NCI-H526 (cell line): ENCODE data around the gene FHIT.

ENCODE experiments used
- DNase-seq, 2 experiments: peaks; one replicate each; lab custom pipeline; 2025; lab: John Stamatoyannopoulos, UW

Gene FHIT

GRCh38 chr3:60047426-60048200 lies 1203.6 kb downstream of the FHIT start:
- DNase-seq = no peak

GRCh38 chr3:60046210-60046609 lies 1205.0 kb downstream of the FHIT start:
- DNase-seq = peak in 1 of 2 experiments; percentile 2

- no peak for DNase-seq
Measured at GRCh38 chr3:60045686-60046085, 1205.6 kb downstream of the FHIT start.

DNA sequence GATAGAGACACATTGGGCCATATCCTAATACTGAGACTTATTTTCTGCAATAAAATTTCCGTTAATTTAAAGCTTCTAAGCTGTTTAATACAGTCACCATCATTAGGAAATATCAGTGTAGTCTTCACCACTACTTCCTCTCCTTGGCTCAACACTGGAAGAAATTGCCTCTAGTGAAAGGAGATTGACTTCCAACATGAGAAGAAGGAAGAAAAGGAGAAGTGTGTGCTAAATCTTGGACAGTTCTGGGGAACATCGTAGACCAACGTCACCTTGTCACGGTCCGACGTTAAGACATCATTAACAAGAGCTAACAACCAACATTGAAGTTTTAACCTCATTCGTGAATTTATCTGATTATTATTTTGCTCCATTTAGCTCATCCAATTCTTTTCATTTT lies 1214.4 kb downstream of the FHIT start:
- DNase-seq = no peak

- DNase-seq = no peak
Measured at GRCh38 chr3:60033901-60034453, 1217.3 kb downstream of the FHIT start.

DNA sequence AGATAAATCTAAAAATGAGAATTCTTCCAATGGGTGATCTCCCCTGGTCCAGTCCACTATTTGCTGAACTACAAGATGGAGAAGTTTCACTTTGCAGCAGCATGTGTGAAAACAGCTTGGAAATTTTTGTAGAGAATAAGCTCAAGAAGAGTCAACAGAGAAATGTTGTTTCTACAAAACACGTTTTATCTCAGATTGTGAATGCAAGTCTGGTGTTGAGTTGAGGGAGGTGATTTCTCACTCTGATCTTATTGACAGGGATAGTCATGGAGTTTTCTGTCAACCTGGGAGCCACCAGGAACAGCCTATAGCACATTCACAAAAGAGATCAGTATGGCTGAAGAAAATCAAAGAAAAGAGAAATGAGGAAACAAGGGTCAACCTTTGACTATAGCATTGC lies 1220.3 kb downstream of the FHIT start:
- DNase-seq = no peak

DNA sequence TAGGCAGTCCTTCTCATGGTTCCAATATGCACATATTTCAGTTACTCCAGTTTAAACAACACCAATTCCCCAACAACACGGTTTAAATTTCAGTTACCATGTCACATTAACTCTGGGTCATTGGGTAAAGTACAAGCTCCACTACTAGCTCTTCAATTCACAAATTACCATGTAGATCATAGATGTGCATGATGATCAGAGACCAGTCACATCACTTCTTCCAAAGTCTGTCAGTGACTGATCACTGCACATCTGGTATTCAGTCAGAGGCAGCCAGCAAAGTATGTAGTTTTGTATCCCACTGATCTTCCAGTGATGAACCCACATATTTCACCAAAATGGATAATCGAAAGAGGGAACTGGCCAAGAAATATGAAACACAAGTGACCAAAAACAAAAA lies 1223.0 kb downstream of the FHIT start:
- DNase-seq = no peak

DNA sequence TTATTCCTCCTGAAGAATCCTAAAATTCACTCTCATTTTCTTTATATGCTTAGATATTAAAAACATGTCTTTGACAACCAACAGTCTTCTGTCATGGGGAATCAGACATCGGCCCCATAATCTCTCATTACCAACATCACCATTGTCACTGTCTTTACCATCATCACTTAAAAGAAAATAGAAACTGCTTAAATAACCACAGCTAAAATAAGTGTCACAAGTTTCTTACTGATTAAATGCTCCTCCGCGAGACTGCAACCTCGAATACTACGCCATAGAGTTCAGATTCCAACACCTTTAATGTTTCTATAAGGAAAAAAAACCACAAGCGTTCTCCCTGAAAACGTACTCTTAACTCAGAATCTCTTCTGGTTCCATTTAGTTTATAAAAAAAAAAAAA lies 1223.9 kb downstream of the FHIT start:
- DNase-seq = no peak

DNA sequence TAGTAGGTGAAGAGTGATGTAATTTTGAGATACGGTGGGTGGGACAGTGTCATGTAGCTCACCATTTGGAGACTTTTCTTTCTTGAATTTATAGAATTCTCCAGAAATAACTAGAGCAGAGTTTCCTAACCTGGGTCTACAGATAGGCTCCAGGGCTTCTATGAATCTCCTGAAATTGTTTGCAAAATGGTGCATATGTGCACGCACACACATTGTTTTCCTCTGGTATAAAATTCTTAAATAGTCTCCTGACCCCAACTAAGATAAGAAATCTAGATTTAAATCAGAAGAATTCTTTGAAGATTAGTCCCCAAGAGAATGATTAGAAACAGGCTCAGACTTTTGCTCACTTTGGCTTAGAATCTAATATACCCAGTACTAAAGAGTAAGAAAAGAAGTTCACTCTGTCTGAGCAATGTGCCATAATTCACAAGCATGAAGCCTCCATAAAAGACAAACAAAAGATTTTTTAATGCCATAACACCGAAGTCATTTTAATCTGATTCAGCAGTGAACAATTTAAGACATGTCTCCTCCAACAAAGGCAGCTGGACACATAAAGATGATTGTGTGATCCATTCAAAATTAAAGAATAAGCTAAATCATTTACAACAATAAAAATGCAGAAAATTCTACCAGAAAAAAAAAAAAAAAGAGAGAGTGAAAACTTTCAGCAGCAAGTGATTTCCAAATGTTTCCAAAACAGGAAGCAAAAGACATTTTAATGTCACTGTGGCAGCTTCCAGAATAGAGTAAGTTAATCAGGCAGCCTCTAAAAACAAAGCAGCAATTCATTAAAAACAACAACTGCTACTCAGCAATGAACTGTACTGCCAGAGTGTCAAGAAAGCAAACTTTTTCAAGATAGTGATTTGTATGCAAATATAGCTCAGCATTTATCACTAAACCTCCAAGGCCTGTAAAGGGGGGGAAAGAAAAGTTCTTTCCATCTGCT lies 1225.9 kb downstream of the FHIT start:
- DNase-seq = no peak

- DNase-seq = no peak
Measured at GRCh38 chr3:60024400-60024799, 1226.9 kb downstream of the FHIT start.

DNA sequence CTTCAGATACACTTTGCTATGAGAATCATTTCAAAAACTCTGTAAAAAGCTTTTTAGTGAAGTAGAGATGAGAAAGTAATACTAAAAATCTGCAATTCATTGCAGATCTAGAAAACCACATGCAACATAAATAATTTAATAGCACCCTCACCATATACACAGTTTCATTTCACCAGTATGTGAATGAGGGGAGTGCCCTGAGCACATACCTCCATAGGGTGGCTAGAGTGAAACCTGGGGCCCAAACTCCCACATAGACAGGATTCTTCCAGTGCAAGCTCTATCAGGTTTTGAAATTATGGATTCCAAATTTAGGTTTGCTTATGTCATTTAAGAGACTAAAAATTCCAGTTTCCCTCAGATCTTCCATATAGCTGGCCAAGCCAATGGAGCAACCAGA lies 1228.1 kb downstream of the FHIT start:
- DNase-seq = no peak

- no peak for DNase-seq
Measured at GRCh38 chr3:60017631-60018030, 1233.6 kb downstream of the FHIT start.

GRCh38 chr3:60015032-60015705 lies 1236.1 kb downstream of the FHIT start:
- DNase-seq = no peak

DNA sequence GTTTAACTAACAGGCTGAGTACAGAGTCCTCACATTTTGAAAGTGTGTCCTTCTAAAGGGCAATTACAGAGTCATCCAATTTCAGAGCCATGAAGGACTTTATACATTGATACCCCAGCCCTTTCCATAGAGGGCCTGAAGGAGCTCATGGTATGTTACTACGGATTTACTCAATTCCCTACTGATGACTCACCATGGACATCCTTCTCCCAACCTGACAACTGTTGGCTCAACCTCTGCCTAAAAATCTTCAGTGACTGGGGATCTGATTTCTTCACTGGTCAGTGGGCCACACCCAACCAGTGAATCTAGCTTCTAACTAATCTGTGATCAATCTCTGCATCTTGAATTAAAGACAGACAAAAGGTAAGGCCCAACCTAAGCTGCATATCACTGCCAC lies 1238.0 kb downstream of the FHIT start:
- no peak for DNase-seq

DNA sequence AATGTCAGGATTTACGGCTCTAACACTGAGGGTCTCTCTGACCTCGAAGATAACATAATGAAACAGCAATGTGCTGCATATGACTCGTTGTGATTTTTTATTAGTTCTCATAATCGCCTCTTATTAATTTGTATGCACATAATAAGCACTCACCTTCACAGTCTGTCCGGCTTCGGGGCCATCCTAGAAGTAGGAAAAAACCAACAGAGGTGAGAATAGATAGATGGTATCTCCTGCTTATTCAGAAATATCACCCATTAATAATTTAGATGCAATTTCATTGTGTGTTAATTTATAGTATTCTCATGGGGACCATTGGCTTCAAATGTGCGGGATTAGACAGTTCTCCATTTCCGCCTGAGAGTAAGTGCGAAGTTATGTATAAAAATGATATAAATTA lies 1240.0 kb downstream of the FHIT start:
- DNase-seq = no peak

DNA sequence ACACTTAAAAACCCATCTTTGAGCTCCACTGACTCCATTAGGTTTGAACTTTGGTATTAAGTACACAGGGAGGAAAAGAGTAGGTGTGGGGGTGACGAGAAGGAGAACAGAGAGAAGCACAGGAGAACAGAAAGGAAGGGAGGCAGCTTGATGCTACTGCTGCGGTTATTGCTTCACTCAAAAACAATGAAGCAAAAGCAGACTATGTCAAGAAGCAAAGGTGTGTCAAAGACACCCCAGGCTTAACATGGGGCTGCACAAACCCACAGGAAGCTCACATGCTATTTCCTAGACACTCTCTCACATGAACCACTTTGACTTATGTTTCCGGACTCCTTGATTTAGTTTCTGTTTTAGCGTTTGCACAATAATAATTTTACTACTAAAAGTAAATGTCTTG lies 1240.5 kb downstream of the FHIT start:
- no peak for DNase-seq

DNA sequence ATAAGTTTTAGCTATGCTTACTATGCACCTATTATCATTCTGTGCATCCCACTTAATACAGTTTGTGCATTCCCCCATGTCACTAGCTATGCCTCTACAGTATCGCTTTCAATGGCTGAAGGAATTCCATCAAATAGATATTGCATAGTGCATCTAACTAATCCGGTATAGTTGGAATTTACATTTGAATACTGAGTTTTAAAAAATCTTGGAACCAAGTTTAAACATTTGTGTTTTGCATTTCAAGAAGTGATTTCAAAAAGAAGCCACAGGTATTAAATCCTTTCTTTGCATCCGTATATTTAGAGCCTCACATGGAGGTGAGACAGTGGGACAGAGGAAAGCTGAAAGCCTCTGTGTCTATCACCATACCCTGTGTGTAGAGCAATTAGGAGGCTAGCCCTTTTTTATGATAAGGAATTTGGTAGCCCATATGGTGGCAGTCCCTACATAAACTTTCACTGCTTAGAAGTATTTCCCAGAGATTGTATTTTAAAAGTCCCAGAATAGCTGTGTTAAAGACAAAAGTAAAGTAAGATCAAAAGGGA lies 1241.2 kb downstream of the FHIT start:
- DNase-seq = no peak

GRCh38 chr3:60001369-60001768 lies 1249.9 kb downstream of the FHIT start:
- DNase-seq = no peak

GRCh38 chr3:60000311-60001105 lies 1250.7 kb downstream of the FHIT start:
- DNase-seq = no peak

DNA sequence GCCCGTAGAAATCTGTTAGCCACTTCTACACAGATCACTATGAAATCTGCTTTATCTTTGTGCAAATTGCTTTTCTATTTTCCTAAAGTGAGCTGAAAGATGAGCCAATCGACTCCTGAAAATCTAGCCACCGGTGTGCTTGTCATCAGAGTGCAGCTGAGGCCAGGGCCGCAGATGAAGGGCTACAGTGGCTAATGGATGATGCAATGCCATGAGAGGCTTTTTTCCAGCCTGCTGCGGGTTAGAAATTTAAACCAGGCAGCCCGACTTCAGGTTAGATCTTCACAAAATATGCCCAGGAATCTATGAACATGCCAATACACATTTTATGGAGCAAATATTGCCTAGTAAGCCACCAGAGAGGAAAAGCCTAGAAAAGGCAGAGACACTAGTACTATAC lies 1253.2 kb downstream of the FHIT start:
- DNase-seq = no peak

GRCh38 chr3:59997583-59997982 lies 1253.7 kb downstream of the FHIT start:
- no peak for DNase-seq
